ENCODE results near the gene DLEU7. TPM values are rescaled to one million over a fixed set of nuclear protein-coding genes. Genes with fewer than 3 reads are reported as not detected.

DLEU7 gene
- total RNA-seq, 3 donors from 2014 or later = 0.15 to 0.66 (median 0.48) TPM

- no peaks in the 10 kb centered on the region for H3K27me3 ChIP-seq
- TF ChIP-seq POLR2AphosphoS5 (IDR thresholded peaks at IDR 0.05) = no peak
- TF ChIP-seq CTCF (IDR thresholded peaks at IDR 0.05) = no peak
- TF ChIP-seq POLR2A (IDR thresholded peaks at IDR 0.05) = no peak
- H3K27ac ChIP-seq = no peak overlapping the region
- no peaks in the 10 kb centered on the region for H3K9me3 ChIP-seq
- H3K4me3 ChIP-seq = no peak overlapping the region
- intact Hi-C loops (cut with DNase I; ENCODE audit: low total_unique reads) = no loop called here
- no peaks in the 10 kb centered on the region for H3K36me3 ChIP-seq
- DNase-seq (ENCODE audit: low spot score in 2 of 2) = no peak
- H3K4me1 ChIP-seq = no peaks in the 10 kb centered on the region
These were observed 47.0 kb downstream of the DLEU7 start for GRCh38 chr13:50796463-50796862.

GRCh38 chr13:50794226-50794625 lies 49.3 kb downstream of the DLEU7 start:
- DNase-seq (ENCODE audit: low spot score in 2 of 2) = no peak
- H3K27me3 ChIP-seq = no peaks in the 10 kb centered on the region
- no peaks in the 10 kb centered on the region for H3K9me3 ChIP-seq
- intact Hi-C loops (cut with DNase I; ENCODE audit: low total_unique reads) = no loop called here
- H3K4me1 ChIP-seq = no peaks in the 10 kb centered on the region
- TF ChIP-seq POLR2AphosphoS5 (IDR thresholded peaks at IDR 0.05) (no peak), CTCF (IDR thresholded peaks at IDR 0.05) (no peak), POLR2A (IDR thresholded peaks at IDR 0.05) (no peak)
- no peak overlapping the region for H3K4me3 ChIP-seq
- no peaks in the 10 kb centered on the region for H3K36me3 ChIP-seq
- H3K27ac ChIP-seq = no peak overlapping the region

GRCh38 chr13:50793026-50793425 lies 50.5 kb downstream of the DLEU7 start:
- no peak for TF ChIP-seq POLR2AphosphoS5 (IDR thresholded peaks at IDR 0.05)
- no peak for TF ChIP-seq POLR2A (IDR thresholded peaks at IDR 0.05)
- no peak for TF ChIP-seq CTCF (IDR thresholded peaks at IDR 0.05)
- intact Hi-C loops (cut with DNase I; ENCODE audit: low total_unique reads) = no loop called here
- DNase-seq (ENCODE audit: low spot score in 2 of 2) = no peak

GRCh38 chr13:50788551-50789210 lies 54.8 kb downstream of the DLEU7 start:
- no peaks in the 10 kb centered on the region for H3K4me1 ChIP-seq
- no peak overlapping the region for H3K27ac ChIP-seq
- intact Hi-C loops (cut with DNase I; ENCODE audit: low total_unique reads) = no loop called here
- H3K36me3 ChIP-seq = no peaks in the 10 kb centered on the region
- no peaks in the 10 kb centered on the region for H3K9me3 ChIP-seq
- H3K4me3 ChIP-seq = no peak overlapping the region
- DNase-seq (ENCODE audit: low spot score in 2 of 2) = no peak
- no peak for TF ChIP-seq POLR2A (IDR thresholded peaks at IDR 0.05)
- TF ChIP-seq POLR2AphosphoS5 (IDR thresholded peaks at IDR 0.05) = no peak
- no peak for TF ChIP-seq CTCF (IDR thresholded peaks at IDR 0.05)
- H3K27me3 ChIP-seq = no peaks in the 10 kb centered on the region

More at GRCh38 chr13:50793026-50793425, 50.5 kb downstream of the DLEU7 start:
- no peaks in the 10 kb centered on the region for H3K4me1 ChIP-seq
- no peaks in the 10 kb centered on the region for H3K9me3 ChIP-seq
- no peak overlapping the region for H3K4me3 ChIP-seq
- no peaks in the 10 kb centered on the region for H3K27me3 ChIP-seq
- no peak overlapping the region for H3K27ac ChIP-seq
- no peaks in the 10 kb centered on the region for H3K36me3 ChIP-seq

GRCh38 chr13:50787316-50788195 lies 55.9 kb downstream of the DLEU7 start:
- H3K4me3 ChIP-seq = no peak overlapping the region
- no peak for DNase-seq (ENCODE audit: low spot score in 2 of 2)
- H3K36me3 ChIP-seq = no peaks in the 10 kb centered on the region
- no peak for TF ChIP-seq POLR2AphosphoS5 (IDR thresholded peaks at IDR 0.05)
- intact Hi-C loops (cut with DNase I; ENCODE audit: low total_unique reads) = no loop called here
- H3K27ac ChIP-seq = no peak overlapping the region
- no peaks in the 10 kb centered on the region for H3K4me1 ChIP-seq
- H3K27me3 ChIP-seq = no peaks in the 10 kb centered on the region
- H3K9me3 ChIP-seq = no peaks in the 10 kb centered on the region
